Trophoblast cell (in vitro differentiated cells and primary cell): Measurements from ENCODE around the gene CHCHD6.
A peak's percentile ranks its signal among the peaks of the same experiment; 100 is the strongest.

Source experiments
- DNase-seq, 2 donors: peaks; one replicate each; pipeline ENCODE4 v3.0.0-alpha.2; 2016
- H2AFZ ChIP-seq: 2 replicates; pipeline ENCODE4 v1.6.1; 2013; ENCODE audit warnings: low read length, moderate library complexity, mild to moderate bottlenecking; ENCODE audit not compliant: insufficient read depth, poor library complexity
- H2AK5ac ChIP-seq: 2 replicates; pipeline ENCODE4 v1.6.1; 2013; ENCODE audit warnings: mild to moderate bottlenecking, low read length
- H2BK120ac ChIP-seq: 2 replicates; pipeline ENCODE4 v1.6.1; 2013; ENCODE audit warnings: low read length, mild to moderate bottlenecking, moderate library complexity; ENCODE audit not compliant: insufficient read depth, poor library complexity
- H2BK12ac ChIP-seq: 2 replicates; pipeline ENCODE4 v1.6.1; 2013; ENCODE audit warnings: mild to moderate bottlenecking, low read length, moderate library complexity
- H2BK5ac ChIP-seq: 2 replicates; pipeline ENCODE4 v1.6.1; 2013; ENCODE audit warnings: low read length, low read depth, moderate library complexity, mild to moderate bottlenecking; ENCODE audit not compliant: poor library complexity
- H3K14ac ChIP-seq: 2 replicates; pipeline ENCODE4 v1.6.1; 2013; ENCODE audit warnings: mild to moderate bottlenecking, low read length
- H3K18ac ChIP-seq: 2 replicates; pipeline ENCODE4 v1.6.1; 2013; ENCODE audit warnings: mild to moderate bottlenecking, low read length
- H3K23ac ChIP-seq: 2 replicates; pipeline ENCODE4 v1.6.1; 2013; ENCODE audit warnings: low read length
- H3K27ac ChIP-seq: 2 replicates; pipeline ENCODE4 v1.5.1; 2013; ENCODE audit warnings: low read depth, mild to moderate bottlenecking, inconsistent platforms, low read length, moderate library complexity
- H3K27me3 ChIP-seq: 2 replicates; pipeline ENCODE4 v1.6.1; 2013; ENCODE audit warnings: inconsistent platforms, mild to moderate bottlenecking, low read length, moderate library complexity; ENCODE audit not compliant: insufficient read depth
- H3K36me3 ChIP-seq, 2 experiments: 1 replicate in 1 of 2; 2 replicates in 1 of 2; pipeline ENCODE4 v1.6.1; 2013; ENCODE audit warnings: low read length in 2 of 2, mild to moderate bottlenecking in 2 of 2, moderate library complexity in 1 of 2; ENCODE audit not compliant: insufficient read depth in 2 of 2, control insufficient read depth in 1 of 2
- H3K4ac ChIP-seq: 2 replicates; pipeline ENCODE4 v1.6.1; 2013; ENCODE audit warnings: low read depth, mild to moderate bottlenecking, low read length, moderate library complexity
- H3K4me1 ChIP-seq, 2 experiments: 1 replicate in 1 of 2; 2 replicates in 1 of 2; pipeline ENCODE4 v1.6.1; 2013; ENCODE audit warnings: low read length in 2 of 2, mild to moderate bottlenecking in 2 of 2, moderate library complexity in 1 of 2; ENCODE audit not compliant: insufficient read depth in 2 of 2, control insufficient read depth in 1 of 2
- H3K4me2 ChIP-seq: 2 replicates; pipeline ENCODE4 v1.6.1; 2013; ENCODE audit warnings: inconsistent platforms, mild to moderate bottlenecking, low read length, moderate library complexity
- H3K4me3 ChIP-seq: 2 replicates; pipeline ENCODE4 v1.5.1; 2013; ENCODE audit warnings: mild to moderate bottlenecking, low read depth, low read length, inconsistent platforms
- H3K79me1 ChIP-seq: one replicate; pipeline ENCODE4 v1.6.1; 2013; ENCODE audit warnings: low read length
- H3K79me2 ChIP-seq: 2 replicates; pipeline ENCODE4 v1.6.1; 2013; ENCODE audit warnings: low read length, mild to moderate bottlenecking; ENCODE audit not compliant: control insufficient read depth, insufficient read depth, poor library complexity
- H3K9ac ChIP-seq: 2 replicates; pipeline ENCODE4 v1.6.1; 2013; ENCODE audit warnings: mild to moderate bottlenecking, low read length
- H3K9me3 ChIP-seq: 2 replicates; pipeline ENCODE4 v1.6.1; 2013; ENCODE audit warnings: low read depth, mild to moderate bottlenecking, control low read depth, inconsistent platforms, low read length; ENCODE audit not compliant: insufficient read depth
- H4K12ac ChIP-seq: 2 replicates; pipeline ENCODE4 v1.6.1; 2013; ENCODE audit warnings: low read depth, mild to moderate bottlenecking, low read length, moderate library complexity
- H4K8ac ChIP-seq: 2 replicates; pipeline ENCODE4 v1.6.1; 2013; ENCODE audit warnings: low read depth, mild to moderate bottlenecking, low read length, moderate library complexity
- H4K91ac ChIP-seq: one replicate; pipeline ENCODE4 v1.6.1; 2013; ENCODE audit warnings: low read depth, mild to moderate bottlenecking, low read length, moderate library complexity
- WGBS: extraction: QIAGEN DNeasy Blood & Tissue Kit; methylation state at CpG from one replicate; pipeline ENCODE4 v1.1.7; 2013; ENCODE audit warnings: missing lambda C conversion rate; ENCODE audit not compliant: insufficient read length, insufficient coverage; ENCODE audit errors: extremely low coverage; 5-methylcytosine and 5-hydroxymethylcytosine counted together

CHCHD6 gene

GRCh38 chr3:126969586-126969985, 265.5 kb downstream of the CHCHD6 start:
- H3K23ac ChIP-seq: no peak overlapping the region
- H3K4me3 ChIP-seq: no peak overlapping the region
- H2BK5ac ChIP-seq: no peak overlapping the region
- H3K36me3 ChIP-seq: no peaks in the 10 kb centered on the region
- no peak overlapping the region for H2BK120ac ChIP-seq
- H3K9me3 ChIP-seq: no peaks in the 10 kb centered on the region
- H3K27ac ChIP-seq: no peak overlapping the region
- no peak for DNase-seq
- H4K91ac ChIP-seq: no peak overlapping the region
- H2AFZ ChIP-seq: no peak overlapping the region
- H3K79me1 ChIP-seq: no peaks in the 10 kb centered on the region
- no peak overlapping the region for H4K8ac ChIP-seq
- H3K4ac ChIP-seq: no peak overlapping the region
- no peak overlapping the region for H2BK12ac ChIP-seq
- no CpG with 5 or more reads among the region's 7 CpGs for WGBS
- H3K27me3 ChIP-seq: no peaks in the 10 kb centered on the region
- H3K14ac ChIP-seq: no peak overlapping the region
- no peak overlapping the region for H4K12ac ChIP-seq
- H3K9ac ChIP-seq: no peak overlapping the region
- H3K79me2 ChIP-seq: no peaks in the 10 kb centered on the region
- H3K18ac ChIP-seq: no peak overlapping the region
- no peaks in the 10 kb centered on the region for H3K4me1 ChIP-seq
- no peak overlapping the region for H2AK5ac ChIP-seq
- H3K4me2 ChIP-seq: no peak overlapping the region

- H2AFZ ChIP-seq: no peak overlapping the region
- no peaks in the 10 kb centered on the region for H3K79me2 ChIP-seq
- H2AK5ac ChIP-seq: no peak overlapping the region
- no peak overlapping the region for H3K27ac ChIP-seq
- H4K91ac ChIP-seq: no peak overlapping the region
- no peak for DNase-seq
- H4K12ac ChIP-seq: no peak overlapping the region
- no peak overlapping the region for H2BK5ac ChIP-seq
- H3K27me3 ChIP-seq: no peaks in the 10 kb centered on the region
- H4K8ac ChIP-seq: no peak overlapping the region
- H3K14ac ChIP-seq: no peak overlapping the region
- H2BK12ac ChIP-seq: no peak overlapping the region
- H3K4ac ChIP-seq: no peak overlapping the region
- H3K36me3 ChIP-seq: no peaks in the 10 kb centered on the region
- no peak overlapping the region for H3K9ac ChIP-seq
- WGBS: no CpG with 5 or more reads among the region's 5 CpGs
- no peaks in the 10 kb centered on the region for H3K79me1 ChIP-seq
- H2BK120ac ChIP-seq: no peak overlapping the region
- H3K4me1 ChIP-seq: no peaks in the 10 kb centered on the region
- no peak overlapping the region for H3K18ac ChIP-seq
- H3K9me3 ChIP-seq: no peaks in the 10 kb centered on the region
- H3K23ac ChIP-seq: no peak overlapping the region
- H3K4me2 ChIP-seq: no peak overlapping the region
- H3K4me3 ChIP-seq: no peak overlapping the region
Observed at GRCh38 chr3:126970101-126970500, 266.1 kb downstream of the CHCHD6 start.

- H3K14ac ChIP-seq: no peak overlapping the region
- H3K4me2 ChIP-seq: no peak overlapping the region
- H4K8ac ChIP-seq: no peak overlapping the region
- no peak overlapping the region for H2BK5ac ChIP-seq
- no peak overlapping the region for H2BK120ac ChIP-seq
- H4K12ac ChIP-seq: no peak overlapping the region
- no peak overlapping the region for H3K27ac ChIP-seq
- no peak overlapping the region for H2BK12ac ChIP-seq
- no peak overlapping the region for H3K4me3 ChIP-seq
- H2AFZ ChIP-seq: no peak overlapping the region
- no peak overlapping the region for H3K9ac ChIP-seq
- H3K79me1 ChIP-seq: no peaks in the 10 kb centered on the region
- no peak overlapping the region for H2AK5ac ChIP-seq
- no peaks in the 10 kb centered on the region for H3K79me2 ChIP-seq
- no peak overlapping the region for H3K18ac ChIP-seq
- H3K4me1 ChIP-seq: no peaks in the 10 kb centered on the region
- no peak overlapping the region for H3K23ac ChIP-seq
- H3K36me3 ChIP-seq: no peaks in the 10 kb centered on the region
- H3K4ac ChIP-seq: no peak overlapping the region
- DNase-seq: no peak
- H4K91ac ChIP-seq: no peak overlapping the region
- no peaks in the 10 kb centered on the region for H3K27me3 ChIP-seq
- WGBS: no CpG with 5 or more reads among the region's 5 CpGs
- no peaks in the 10 kb centered on the region for H3K9me3 ChIP-seq
Observed at GRCh38 chr3:126970921-126971320, 266.9 kb downstream of the CHCHD6 start.

GRCh38 chr3:126971891-126972351, 267.9 kb downstream of the CHCHD6 start:
- peak; percentile 37 to 45 for DNase-seq
- H3K14ac ChIP-seq: no peak overlapping the region
- no peak overlapping the region for H3K18ac ChIP-seq
- H2BK12ac ChIP-seq: no peak overlapping the region
- H3K27ac ChIP-seq: no peak overlapping the region
- H3K9ac ChIP-seq: no peak overlapping the region
- no peak overlapping the region for H4K8ac ChIP-seq
- H3K4ac ChIP-seq: no peak overlapping the region
- H3K79me2 ChIP-seq: no peaks in the 10 kb centered on the region
- H3K4me1 ChIP-seq: no peaks in the 10 kb centered on the region
- no peaks in the 10 kb centered on the region for H3K27me3 ChIP-seq
- no peaks in the 10 kb centered on the region for H3K79me1 ChIP-seq
- H4K12ac ChIP-seq: no peak overlapping the region
- no peak overlapping the region for H3K4me2 ChIP-seq
- H2AK5ac ChIP-seq: no peak overlapping the region
- no peak overlapping the region for H2BK120ac ChIP-seq
- peaks cover under 1% of the 10 kb centered on the region for H3K9me3 ChIP-seq
- H4K91ac ChIP-seq: no peak overlapping the region
- no peak overlapping the region for H2AFZ ChIP-seq
- no peak overlapping the region for H2BK5ac ChIP-seq
- H3K23ac ChIP-seq: no peak overlapping the region
- WGBS: no CpG with 5 or more reads among the region's 13 CpGs
- H3K36me3 ChIP-seq: no peaks in the 10 kb centered on the region
- H3K4me3 ChIP-seq: no peak overlapping the region
